GM18508 (cell line): ENCODE data around the gene EBLN2.

Source experiments
- ATAC-seq: cut with Tn5 transposase; IDR thresholded peaks from one replicate; pipeline ENCODE4 v1.9.1; 2021; ENCODE audit warnings: moderate number of reproducible peaks; ENCODE audit not compliant: insufficient read depth, unreplicated experiment

The EBLN2 gene

GRCh38 chr3:73061416-73061815, at the start of gene EBLN2:
Gene EBLN2 (plus strand): TSS chr3:73061659. CDS start chr3:73062082, 423 bp downstream.
- no peak for ATAC-seq

- no peak for ATAC-seq
Measured at GRCh38 chr3:73018298-73018697, 43.2 kb upstream of the EBLN2 start.

GRCh38 chr3:73018790-73019441, 42.5 kb upstream of the EBLN2 start:
- ATAC-seq, result no peak

GRCh38 chr3:73021301-73021835, 40.1 kb upstream of the EBLN2 start:
- no peak for ATAC-seq

- no peak for ATAC-seq
Measured at GRCh38 chr3:73024836-73025235, 36.6 kb upstream of the EBLN2 start.

- no peak for ATAC-seq
Measured at GRCh38 chr3:73026111-73026759, 35.2 kb upstream of the EBLN2 start.

GRCh38 chr3:73026760-73027113, 34.7 kb upstream of the EBLN2 start:
- ATAC-seq, result no peak

- ATAC-seq, result no peak
Measured at GRCh38 chr3:73028803-73029202, 32.7 kb upstream of the EBLN2 start.

GRCh38 chr3:73029321-73029796, 32.1 kb upstream of the EBLN2 start:
- no peak for ATAC-seq

GRCh38 chr3:73030073-73030597, 31.3 kb upstream of the EBLN2 start:
- ATAC-seq, result no peak

GRCh38 chr3:73031573-73032103, 29.8 kb upstream of the EBLN2 start:
- ATAC-seq, result no peak

- ATAC-seq, result no peak
Measured at GRCh38 chr3:73036694-73037591, 24.5 kb upstream of the EBLN2 start.

- no peak for ATAC-seq
Measured at GRCh38 chr3:73041537-73041936, 19.9 kb upstream of the EBLN2 start.

GRCh38 chr3:73043414-73043813, 18.0 kb upstream of the EBLN2 start:
- ATAC-seq, result no peak

GRCh38 chr3:73045391-73045790, 16.1 kb upstream of the EBLN2 start:
- no peak for ATAC-seq

- ATAC-seq, result no peak
Measured at GRCh38 chr3:73046195-73046594, 15.3 kb upstream of the EBLN2 start.

GRCh38 chr3:73049319-73049718, 12.1 kb upstream of the EBLN2 start:
- ATAC-seq, result no peak

- ATAC-seq, result no peak
Measured at GRCh38 chr3:73052857-73053256, 8.6 kb upstream of the EBLN2 start.

- no peak for ATAC-seq
Measured at GRCh38 chr3:73055583-73055982, 5.9 kb upstream of the EBLN2 start.
